Measurements from ENCODE around the gene EXOC3L2.

The EXOC3L2 gene

GRCh38 chr19:45175515-45176345 is 69.5 kb downstream of the EXOC3L2 start:
- no peak for DNase-seq
- no peak for TF ChIP-seq POLR2A (IDR thresholded peaks at IDR 0.05; ENCODE audit: low read length)
- TF ChIP-seq GATA1 (IDR thresholded peaks at IDR 0.05; ENCODE audit: low read depth, low read length): no peak

DNA sequence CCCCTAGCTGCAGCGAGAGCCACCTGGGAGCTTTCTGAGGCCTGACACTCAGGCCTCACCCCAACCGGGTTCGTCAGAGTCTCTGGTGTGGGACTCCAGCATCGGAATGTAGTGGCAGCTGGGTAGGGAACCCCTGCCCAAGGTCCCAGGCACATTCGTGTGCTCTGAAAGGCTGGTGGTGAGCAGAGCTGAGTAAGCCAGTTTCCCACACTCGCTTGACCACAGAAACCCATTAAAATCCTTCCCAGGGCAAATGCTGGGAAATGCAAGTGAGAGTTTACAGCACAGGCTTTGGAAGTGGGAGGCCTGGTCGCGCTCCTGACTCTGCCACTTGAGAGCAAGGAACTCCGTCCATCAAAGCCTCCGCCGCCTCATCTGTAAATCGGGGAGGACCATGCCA is 71.4 kb downstream of the EXOC3L2 start:
- no peak for TF ChIP-seq POLR2A (IDR thresholded peaks at IDR 0.05; ENCODE audit: low read length)
- TF ChIP-seq GATA1 (IDR thresholded peaks at IDR 0.05; ENCODE audit: low read depth, low read length): no peak
- DNase-seq: no peak

DNA sequence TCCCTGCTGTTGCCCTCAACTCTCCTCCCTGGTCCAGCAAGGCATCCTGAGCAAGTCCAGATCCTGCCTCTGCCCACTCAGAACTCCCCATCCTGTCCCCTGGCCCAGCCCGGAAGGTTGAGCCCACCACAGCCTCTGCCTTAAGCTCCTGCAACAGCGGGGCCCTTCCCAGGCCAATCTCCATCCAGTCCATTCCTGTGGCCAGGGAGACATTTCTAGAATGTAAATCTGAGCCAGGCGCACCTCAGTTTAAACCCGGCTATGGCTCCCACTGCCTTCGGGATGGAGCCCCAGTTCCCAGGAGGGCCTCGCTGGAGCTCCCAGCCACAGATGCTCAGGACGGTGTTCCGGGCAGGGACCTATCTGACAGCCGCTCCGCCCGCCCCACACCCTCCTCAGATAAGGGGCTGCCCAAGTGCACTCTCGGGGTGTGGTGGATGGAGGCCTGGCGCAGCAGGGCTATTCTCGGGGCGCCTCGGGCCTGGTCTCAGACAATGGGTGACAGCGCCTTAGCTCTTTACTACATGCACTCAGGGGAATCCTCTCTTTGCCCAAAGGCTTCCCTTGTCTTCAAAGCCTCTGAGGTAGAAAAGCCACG is 72.5 kb downstream of the EXOC3L2 start:
- TF ChIP-seq GATA1 (IDR thresholded peaks at IDR 0.05; ENCODE audit: low read depth, low read length): no peak
- peak; percentile 43 to 50 for DNase-seq

DNA sequence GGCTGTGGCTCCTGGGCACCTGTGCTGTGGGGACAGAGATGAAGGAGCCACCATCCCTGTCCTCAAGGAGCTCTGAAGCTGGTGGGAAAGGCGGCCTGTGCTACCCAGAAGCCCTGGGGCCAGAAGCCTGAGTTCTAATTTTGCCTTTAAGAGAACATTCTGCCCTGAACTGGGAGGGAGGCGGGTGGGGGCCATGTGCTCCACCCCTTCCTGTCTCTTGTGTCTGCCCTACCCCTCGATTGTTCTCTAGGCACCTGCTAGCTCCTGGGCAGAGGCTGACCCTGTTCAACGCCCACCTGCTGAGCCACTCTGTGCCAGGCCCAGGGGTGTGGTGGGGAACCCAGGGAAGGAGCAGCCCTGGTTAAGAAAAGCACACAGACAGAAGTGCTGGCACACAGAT is 73.0 kb downstream of the EXOC3L2 start:
- TF ChIP-seq GATA1 (IDR thresholded peaks at IDR 0.05; ENCODE audit: low read depth, low read length) (no peak), POLR2A (IDR thresholded peaks at IDR 0.05; ENCODE audit: low read length) (no peak)
- DNase-seq: no peak

DNA sequence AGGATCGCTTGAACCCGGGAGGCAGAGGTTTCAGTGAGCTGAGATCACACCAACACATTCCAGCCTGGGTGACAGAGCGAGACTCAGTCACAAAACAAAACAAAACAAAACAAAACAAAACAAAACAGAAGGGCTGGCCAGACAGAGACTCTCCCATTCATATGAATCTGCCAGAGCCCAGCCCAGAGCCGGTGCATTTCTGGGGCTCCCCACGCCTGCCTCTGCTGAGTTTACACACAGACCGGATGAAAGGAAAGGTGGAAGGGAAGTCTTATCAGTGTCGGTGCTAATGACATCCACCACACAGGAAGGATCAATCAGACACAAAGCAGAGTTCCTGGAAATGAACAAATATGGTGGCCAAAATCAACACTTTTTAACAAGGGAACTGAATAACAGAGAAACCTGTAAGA is 74.0 kb downstream of the EXOC3L2 start:
- DNase-seq: no peak
- no peak for TF ChIP-seq POLR2A (IDR thresholded peaks at IDR 0.05; ENCODE audit: low read length)
- TF ChIP-seq GATA1 (IDR thresholded peaks at IDR 0.05; ENCODE audit: low read depth, low read length): no peak

- TF ChIP-seq POLR2A (IDR thresholded peaks at IDR 0.05; ENCODE audit: low read length) (no peak), GATA1 (IDR thresholded peaks at IDR 0.05; ENCODE audit: low read depth, low read length) (no peak)
- no peak for DNase-seq
Observed at GRCh38 chr19:45170146-45171106, 74.8 kb downstream of the EXOC3L2 start.

- no peak for DNase-seq
- TF ChIP-seq GATA1 (IDR thresholded peaks at IDR 0.05; ENCODE audit: low read depth, low read length) (no peak), POLR2A (IDR thresholded peaks at IDR 0.05; ENCODE audit: low read length) (no peak)
Observed at GRCh38 chr19:45169602-45170001, 75.6 kb downstream of the EXOC3L2 start.

DNA sequence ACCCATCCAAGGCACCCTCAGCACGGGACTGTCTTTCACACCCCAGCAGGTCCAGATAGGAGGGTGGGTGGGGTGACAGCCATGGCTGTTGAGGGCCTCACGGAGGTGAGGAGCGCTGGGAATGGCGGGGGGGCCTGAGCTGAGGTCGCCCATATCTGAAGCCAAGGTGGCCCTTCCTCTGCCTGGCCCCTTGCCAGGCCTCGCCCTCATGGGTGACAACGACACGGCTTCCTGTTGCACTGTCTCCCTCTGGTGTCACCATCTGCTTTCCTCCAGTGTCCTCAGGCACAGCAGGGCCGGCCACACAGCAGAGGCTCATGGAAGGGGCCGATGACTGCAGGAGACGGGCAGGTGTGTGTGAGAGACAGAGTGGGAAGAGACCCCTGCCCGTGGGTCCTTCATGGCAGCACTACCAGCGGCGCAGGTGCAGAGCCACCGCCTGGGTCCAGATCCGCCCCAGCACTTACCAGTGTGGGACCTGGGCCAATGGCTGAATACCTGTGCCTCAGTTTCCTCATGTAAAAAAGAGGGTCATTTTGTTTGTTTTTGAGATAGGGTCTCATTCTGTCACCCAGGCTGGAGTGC is 76.3 kb downstream of the EXOC3L2 start:
- no peak for TF ChIP-seq POLR2A (IDR thresholded peaks at IDR 0.05; ENCODE audit: low read length)
- no peak for TF ChIP-seq GATA1 (IDR thresholded peaks at IDR 0.05; ENCODE audit: low read depth, low read length)
- no peak for DNase-seq

DNA sequence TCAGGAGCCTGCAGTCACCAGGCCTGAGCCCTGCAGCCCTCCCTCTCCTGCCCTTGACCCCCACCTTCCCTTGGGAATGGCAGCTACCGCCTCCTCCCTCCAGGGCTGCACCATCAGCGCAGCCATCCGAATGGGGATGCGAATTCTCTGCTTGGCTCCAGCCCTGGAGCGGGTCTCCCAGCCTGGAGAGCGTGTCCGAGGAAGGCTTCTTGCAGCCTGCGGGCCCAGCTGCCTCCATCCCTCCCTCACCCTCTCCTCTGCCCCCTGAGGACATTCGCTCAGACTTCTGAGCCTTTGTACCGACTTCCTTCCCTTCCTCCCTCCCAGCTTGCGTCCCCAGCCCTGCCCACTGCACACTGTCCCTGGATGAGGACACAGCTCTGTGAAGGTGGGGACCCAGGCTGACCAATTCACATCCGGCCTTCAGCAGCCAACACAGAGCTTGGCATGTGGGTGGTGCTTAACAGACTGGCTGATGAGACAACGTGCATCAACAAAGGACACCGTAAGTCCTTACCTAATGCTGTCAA is 78.4 kb downstream of the EXOC3L2 start:
- no peak for TF ChIP-seq GATA1 (IDR thresholded peaks at IDR 0.05; ENCODE audit: low read depth, low read length)
- no peak for TF ChIP-seq POLR2A (IDR thresholded peaks at IDR 0.05; ENCODE audit: low read length)
- DNase-seq: no peak

GRCh38 chr19:45164577-45165335 is 80.5 kb downstream of the EXOC3L2 start:
- TF ChIP-seq POLR2A (IDR thresholded peaks at IDR 0.05; ENCODE audit: low read length) (peak; percentile 19), GATA1 (IDR thresholded peaks at IDR 0.05; ENCODE audit: low read depth, low read length) (no peak)
- DNase-seq: peak in 1 of 2 experiments; percentile 33

- TF ChIP-seq GATA1 (IDR thresholded peaks at IDR 0.05; ENCODE audit: low read depth, low read length) (no peak), POLR2A (IDR thresholded peaks at IDR 0.05; ENCODE audit: low read length) (no peak)
- DNase-seq: no peak
Observed at GRCh38 chr19:45163751-45164460, 81.3 kb downstream of the EXOC3L2 start.

DNA sequence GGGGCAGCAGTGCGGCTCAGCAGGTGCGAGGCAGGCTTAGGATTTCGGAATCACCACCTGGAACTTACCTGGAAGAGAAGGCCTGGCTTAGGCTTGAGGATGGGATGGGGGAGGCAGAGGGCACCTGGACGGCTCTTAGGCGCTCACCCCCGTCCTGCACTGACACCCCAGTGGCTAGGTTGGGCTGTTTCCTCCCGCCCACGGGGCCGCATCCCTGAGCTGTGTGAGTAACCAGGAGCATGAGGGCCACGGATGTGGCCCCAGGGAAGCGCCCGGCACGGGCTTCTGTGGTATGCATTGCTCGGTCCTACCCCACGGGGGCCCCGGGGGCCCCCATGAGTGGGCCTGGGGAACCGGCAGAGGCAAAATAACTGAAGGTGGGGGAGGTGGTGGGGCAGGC is 82.1 kb downstream of the EXOC3L2 start:
- no peak for DNase-seq
- TF ChIP-seq POLR2A (IDR thresholded peaks at IDR 0.05; ENCODE audit: low read length): no peak
